ENCODE results near the gene RNF151. TPM values are rescaled to one million over a fixed set of nuclear protein-coding genes. Genes with fewer than 3 reads are reported as not detected.
"Not testable (repeated sequence)": the region's sequence is repeated elsewhere in the genome, so short reads cannot be mapped to it uniquely, and the experiment has no call there.

The RNF151 gene
- total RNA-seq, 4 donors from 2014 or later: not detected

- Histone ChIP-seq H3K27me3 (no peaks in the 10 kb centered on the region), H3K9me3 (no peaks in the 10 kb centered on the region), H3K36me3 (peaks cover 0 to 27% of the 10 kb centered on the region in 2 donors), H3K4me3 (peak overlapping the region in 1 of 2 donors; percentile 64), H3K27ac (peak overlapping the region in 3 of 4 donors; percentile 12 to 91 (median 86)), H3K4me1 (peaks cover 0 to 59% (median 25%) of the 10 kb centered on the region in 3 donors)
- no peak for ATAC-seq
- peak; percentile 17 for TF ChIP-seq POLR2AphosphoS5 (IDR thresholded peaks at IDR 0.05)
- no peak for TF ChIP-seq EP300 (IDR thresholded peaks at IDR 0.05)
- TF ChIP-seq POLR2A (IDR thresholded peaks at IDR 0.05): no peak
- WGBS, 2 donors (ENCODE audit: low coverage in 1 of 2): 33 to 42% methylated on average over 4 to 5 of the region's 20 CpGs
These were observed 5.7 kb upstream of the RNF151 start for GRCh38 chr16:1960665-1961630.

- no peak for ATAC-seq
- no peaks in the 10 kb centered on the region for H3K9me3 ChIP-seq
- TF ChIP-seq POLR2AphosphoS5 (IDR thresholded peaks at IDR 0.05): no peak
- no peak for TF ChIP-seq POLR2A (IDR thresholded peaks at IDR 0.05)
- TF ChIP-seq, protein P1, sequence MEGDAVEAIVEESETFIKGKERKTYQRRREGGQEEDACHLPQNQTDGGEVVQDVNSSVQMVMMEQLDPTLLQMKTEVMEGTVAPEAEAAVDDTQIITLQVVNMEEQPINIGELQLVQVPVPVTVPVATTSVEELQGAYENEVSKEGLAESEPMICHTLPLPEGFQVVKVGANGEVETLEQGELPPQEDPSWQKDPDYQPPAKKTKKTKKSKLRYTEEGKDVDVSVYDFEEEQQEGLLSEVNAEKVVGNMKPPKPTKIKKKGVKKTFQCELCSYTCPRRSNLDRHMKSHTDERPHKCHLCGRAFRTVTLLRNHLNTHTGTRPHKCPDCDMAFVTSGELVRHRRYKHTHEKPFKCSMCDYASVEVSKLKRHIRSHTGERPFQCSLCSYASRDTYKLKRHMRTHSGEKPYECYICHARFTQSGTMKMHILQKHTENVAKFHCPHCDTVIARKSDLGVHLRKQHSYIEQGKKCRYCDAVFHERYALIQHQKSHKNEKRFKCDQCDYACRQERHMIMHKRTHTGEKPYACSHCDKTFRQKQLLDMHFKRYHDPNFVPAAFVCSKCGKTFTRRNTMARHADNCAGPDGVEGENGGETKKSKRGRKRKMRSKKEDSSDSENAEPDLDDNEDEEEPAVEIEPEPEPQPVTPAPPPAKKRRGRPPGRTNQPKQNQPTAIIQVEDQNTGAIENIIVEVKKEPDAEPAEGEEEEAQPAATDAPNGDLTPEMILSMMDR (IDR thresholded peaks at IDR 0.05): no peak
- TF ChIP-seq EP300 (IDR thresholded peaks at IDR 0.05): no peak
- H3K27me3 ChIP-seq: no peaks in the 10 kb centered on the region
- peaks cover 0 to 63% (median 26%) of the 10 kb centered on the region in 3 donors for H3K4me1 ChIP-seq
- H3K27ac ChIP-seq: peak overlapping the region in 1 of 4 donors; percentile 12
- no peak overlapping the region for H3K4me3 ChIP-seq
- H3K36me3 ChIP-seq: peaks cover 0 to 27% of the 10 kb centered on the region in 2 donors
- WGBS, 2 donors (ENCODE audit: low coverage in 1 of 2): 71 to 83% methylated on average over 1 to 3 of the region's 6 CpGs
These were observed 5.0 kb upstream of the RNF151 start for GRCh38 chr16:1961651-1962067.

- not testable (repeated sequence) for H3K4me3 ChIP-seq
These were observed 4.2 kb upstream of the RNF151 start for GRCh38 chr16:1962161-1963153.

GRCh38 chr16:1963806-1964505, 2.7 kb upstream of the RNF151 start:
- peaks cover 0 to 27% of the 10 kb centered on the region in 2 donors for H3K36me3 ChIP-seq
- ATAC-seq: peak; percentile 2
- H3K9me3 ChIP-seq: no peaks in the 10 kb centered on the region
- peak overlapping the region; percentile 50 to 93 for H3K4me3 ChIP-seq
- H3K27me3 ChIP-seq: no peaks in the 10 kb centered on the region
- H3K27ac ChIP-seq: peak overlapping the region; percentile 85 to 99 (median 98)
- 28 to 39% methylated on average over 11 to 14 of the region's 44 CpGs for WGBS, 2 donors (ENCODE audit: low coverage in 1 of 2)
- H3K4me1 ChIP-seq: peaks cover 0 to 59% (median 22%) of the 10 kb centered on the region in 3 donors
- no peak for TF ChIP-seq POLR2A (IDR thresholded peaks at IDR 0.05)
- TF ChIP-seq, protein P1 (IDR thresholded peaks at IDR 0.05): peak in 2 of 4 experiments; percentile 19 to 46

More at GRCh38 chr16:1962161-1963153, 4.2 kb upstream of the RNF151 start:
- not testable (repeated sequence) for H3K27me3 ChIP-seq, H3K9me3 ChIP-seq, ATAC-seq
- Histone ChIP-seq H3K27ac (peak overlapping the region in 1 of 4 donors; percentile 99), H3K36me3 (peaks cover 0 to 27% of the 10 kb centered on the region in 2 donors), H3K4me1 (peaks cover 0 to 63% (median 26%) of the 10 kb centered on the region in 3 donors)
- 40 to 93% methylated on average over 1 to 3 of the region's 37 CpGs for WGBS, 2 donors (ENCODE audit: low coverage in 1 of 2)
